Measurements from ENCODE around the gene TMEM183A. TPM values are rescaled to one million over a fixed set of nuclear protein-coding genes. Genes with fewer than 3 reads are reported as not detected.

Gene TMEM183A
- total RNA-seq, 1 experiment from 2014 or later: 84.4 TPM

- H3K27ac Mint-ChIP-seq (ENCODE audit: unreplicated experiment): no peak overlapping the region
- DNase-seq: no peak
- H3K4me3 Mint-ChIP-seq (ENCODE audit: low read depth, unreplicated experiment): no peak overlapping the region
- H3K9me3 Mint-ChIP-seq (ENCODE audit: low read depth, unreplicated experiment): no peaks in the 10 kb centered on the region
- no TSS peak for BruUV-seq (replicated peaks)
- intact Hi-C loops (cut with micrococcal nuclease; ENCODE audit: unreplicated experiment): no loop called here
- H3K27me3 Mint-ChIP-seq (ENCODE audit: unreplicated experiment): peaks cover 92% of the 10 kb centered on the region
- H3K36me3 Mint-ChIP-seq (ENCODE audit: insufficient read depth, unreplicated experiment): peaks cover 5% of the 10 kb centered on the region
- TF ChIP-seq, protein P1, sequence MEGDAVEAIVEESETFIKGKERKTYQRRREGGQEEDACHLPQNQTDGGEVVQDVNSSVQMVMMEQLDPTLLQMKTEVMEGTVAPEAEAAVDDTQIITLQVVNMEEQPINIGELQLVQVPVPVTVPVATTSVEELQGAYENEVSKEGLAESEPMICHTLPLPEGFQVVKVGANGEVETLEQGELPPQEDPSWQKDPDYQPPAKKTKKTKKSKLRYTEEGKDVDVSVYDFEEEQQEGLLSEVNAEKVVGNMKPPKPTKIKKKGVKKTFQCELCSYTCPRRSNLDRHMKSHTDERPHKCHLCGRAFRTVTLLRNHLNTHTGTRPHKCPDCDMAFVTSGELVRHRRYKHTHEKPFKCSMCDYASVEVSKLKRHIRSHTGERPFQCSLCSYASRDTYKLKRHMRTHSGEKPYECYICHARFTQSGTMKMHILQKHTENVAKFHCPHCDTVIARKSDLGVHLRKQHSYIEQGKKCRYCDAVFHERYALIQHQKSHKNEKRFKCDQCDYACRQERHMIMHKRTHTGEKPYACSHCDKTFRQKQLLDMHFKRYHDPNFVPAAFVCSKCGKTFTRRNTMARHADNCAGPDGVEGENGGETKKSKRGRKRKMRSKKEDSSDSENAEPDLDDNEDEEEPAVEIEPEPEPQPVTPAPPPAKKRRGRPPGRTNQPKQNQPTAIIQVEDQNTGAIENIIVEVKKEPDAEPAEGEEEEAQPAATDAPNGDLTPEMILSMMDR (IDR thresholded peaks at IDR 0.05; ENCODE audit: unreplicated experiment): no peak
- CTCF ChIA-PET: interaction anchor here (1.6 kb wide), 1 partner anchor 184 kb away, joined by 3 read pairs; no protein-coding TSS in a partner anchor
- no peaks in the 10 kb centered on the region for H3K4me1 Mint-ChIP-seq (ENCODE audit: low read depth, unreplicated experiment)
These were observed 26.1 kb downstream of the TMEM183A start for GRCh38 chr1:203033287-203033686.

- no peaks in the 10 kb centered on the region for H3K9me3 Mint-ChIP-seq (ENCODE audit: low read depth, unreplicated experiment)
- BruUV-seq (replicated peaks): no TSS peak
- no peak overlapping the region for H3K27ac Mint-ChIP-seq (ENCODE audit: unreplicated experiment)
- no peaks in the 10 kb centered on the region for H3K4me1 Mint-ChIP-seq (ENCODE audit: low read depth, unreplicated experiment)
- peaks cover 5% of the 10 kb centered on the region for H3K36me3 Mint-ChIP-seq (ENCODE audit: insufficient read depth, unreplicated experiment)
- TF ChIP-seq, protein P1 (IDR thresholded peaks at IDR 0.05; ENCODE audit: unreplicated experiment): no peak
- peaks cover 92% of the 10 kb centered on the region for H3K27me3 Mint-ChIP-seq (ENCODE audit: unreplicated experiment)
- H3K4me3 Mint-ChIP-seq (ENCODE audit: low read depth, unreplicated experiment): no peak overlapping the region
- DNase-seq: no peak
- intact Hi-C loops (cut with micrococcal nuclease; ENCODE audit: unreplicated experiment): no loop called here
- CTCF ChIA-PET: interaction anchor here (0.6 to 1.6 kb wide), 3 partner anchors 9 to 184 kb away, joined by 3 to 4 read pairs (median 3); no protein-coding TSS in a partner anchor
These were observed 26.7 kb downstream of the TMEM183A start for GRCh38 chr1:203033917-203034316.

DNA sequence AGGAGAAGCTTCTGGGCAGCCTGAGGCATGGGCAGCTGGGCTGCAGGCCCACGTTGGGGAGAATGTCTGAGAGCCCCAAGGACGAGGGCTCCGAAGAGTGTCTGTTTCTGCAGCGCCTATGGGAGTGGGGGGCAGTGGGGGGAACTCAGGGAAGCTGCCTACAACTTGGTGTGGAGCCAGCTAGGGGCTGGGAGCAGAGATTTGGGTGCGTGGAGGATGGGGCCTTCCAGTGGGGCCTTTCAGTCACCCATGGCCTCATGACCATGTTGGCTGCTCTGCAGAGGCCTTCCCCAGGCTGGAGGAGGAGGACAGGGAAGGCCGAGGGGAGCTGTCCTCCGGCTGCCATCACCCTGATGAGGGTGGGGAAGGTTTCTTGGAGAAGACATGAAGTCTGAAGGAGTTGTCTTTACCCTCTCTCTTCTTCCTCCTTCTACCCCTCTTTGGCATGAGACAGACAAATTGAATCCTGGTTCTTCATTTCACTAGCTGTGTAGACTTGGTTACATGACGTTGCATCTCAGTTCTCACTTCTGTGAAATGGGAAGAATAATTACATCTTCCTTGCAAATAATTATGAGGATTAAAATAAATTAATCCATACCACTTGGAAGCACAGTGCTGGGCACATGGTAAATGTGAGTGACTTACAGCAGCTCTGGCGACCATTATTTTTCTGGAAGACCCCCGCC lies 27.4 kb downstream of the TMEM183A start:
- Mint-ChIP-seq H3K4me3 (ENCODE audit: low read depth, unreplicated experiment) (no peak overlapping the region), H3K4me1 (ENCODE audit: low read depth, unreplicated experiment) (no peaks in the 10 kb centered on the region), H3K27me3 (ENCODE audit: unreplicated experiment) (peaks cover 96% of the 10 kb centered on the region), H3K9me3 (ENCODE audit: low read depth, unreplicated experiment) (no peaks in the 10 kb centered on the region), H3K36me3 (ENCODE audit: insufficient read depth, unreplicated experiment) (peaks cover 5% of the 10 kb centered on the region), H3K27ac (ENCODE audit: unreplicated experiment) (no peak overlapping the region)
- CTCF ChIA-PET: interaction anchor here (1.2 to 1.6 kb wide), 4 partner anchors 8 to 183 kb away, joined by 3 to 5 read pairs (median 4); no protein-coding TSS in a partner anchor
- TF ChIP-seq, protein P1 (IDR thresholded peaks at IDR 0.05; ENCODE audit: unreplicated experiment): no peak
- BruUV-seq (replicated peaks): no TSS peak
- no peak for DNase-seq
- intact Hi-C loops (cut with micrococcal nuclease; ENCODE audit: unreplicated experiment): no loop called here

DNA sequence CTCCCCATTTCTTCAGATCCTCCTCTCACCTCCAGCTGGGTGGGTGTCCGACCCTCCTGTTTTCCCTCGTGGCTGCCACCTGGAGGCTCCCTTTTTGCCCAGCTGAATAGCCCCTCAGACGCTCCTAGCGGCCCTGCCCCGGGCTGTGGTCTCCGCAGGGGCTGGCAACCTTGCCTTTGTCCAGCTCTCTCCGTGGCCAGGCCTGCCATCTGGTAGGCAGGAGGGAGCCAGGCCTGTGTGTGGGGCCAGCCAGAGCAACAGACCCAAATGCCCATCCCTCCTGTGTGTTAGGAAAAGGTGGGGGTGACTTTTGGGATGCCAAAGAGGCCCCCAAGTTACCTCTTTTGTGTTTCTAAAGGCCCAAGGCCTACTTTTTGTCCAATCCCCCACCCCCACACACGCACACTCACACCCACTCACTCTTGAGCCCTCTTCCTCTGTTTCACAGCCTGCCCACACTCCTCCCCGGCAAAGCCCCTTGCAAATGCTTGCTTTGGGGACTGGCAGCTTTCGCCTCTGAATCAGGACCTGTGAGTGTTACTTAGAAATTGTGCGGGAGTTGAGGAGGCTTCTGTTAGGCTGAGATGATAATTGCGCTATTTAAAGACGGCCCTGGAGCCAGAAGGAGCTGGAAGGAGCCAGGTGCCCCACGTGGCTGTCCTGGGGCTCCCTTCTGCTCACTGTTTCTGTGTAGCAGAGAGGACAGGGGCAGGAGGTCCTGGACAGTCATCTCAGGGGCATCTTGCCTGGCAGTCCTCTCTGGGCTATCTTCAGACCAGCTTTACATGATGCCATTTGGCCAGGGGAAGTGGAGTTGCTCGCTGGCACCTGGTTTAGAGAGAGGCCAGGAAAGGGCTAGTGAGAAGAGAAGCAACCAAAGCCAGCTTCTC lies 28.2 kb downstream of the TMEM183A start:
- H3K27me3 Mint-ChIP-seq (ENCODE audit: unreplicated experiment): peaks cover 96% of the 10 kb centered on the region
- no peaks in the 10 kb centered on the region for H3K9me3 Mint-ChIP-seq (ENCODE audit: low read depth, unreplicated experiment)
- TF ChIP-seq, protein P1 (IDR thresholded peaks at IDR 0.05; ENCODE audit: unreplicated experiment): no peak
- H3K4me3 Mint-ChIP-seq (ENCODE audit: low read depth, unreplicated experiment): no peak overlapping the region
- intact Hi-C loops (cut with micrococcal nuclease; ENCODE audit: unreplicated experiment): no loop called here
- no TSS peak for BruUV-seq (replicated peaks)
- no peak for DNase-seq
- CTCF ChIA-PET: interaction anchor here (0.7 to 2.1 kb wide), 6 partner anchors 7 to 254 kb away, joined by 3 to 7 read pairs (median 4); no protein-coding TSS in a partner anchor
- H3K4me1 Mint-ChIP-seq (ENCODE audit: low read depth, unreplicated experiment): no peaks in the 10 kb centered on the region
- no peak overlapping the region for H3K27ac Mint-ChIP-seq (ENCODE audit: unreplicated experiment)
- peaks cover 5% of the 10 kb centered on the region for H3K36me3 Mint-ChIP-seq (ENCODE audit: insufficient read depth, unreplicated experiment)

Data from Calu3 (cell line).